ENCODE results near the gene FOXO3. TPM values are rescaled to one million over a fixed set of nuclear protein-coding genes. Genes with fewer than 3 reads are reported as not detected.

FOXO3 gene
- total RNA-seq, 1 donor from 2014 or later: 60.3 TPM

- Mint-ChIP-seq H3K4me1 (ENCODE audit: unreplicated experiment) (peaks cover 26% of the 10 kb centered on the region), H3K4me3 (ENCODE audit: unreplicated experiment) (no peak overlapping the region), H3K27me3 (ENCODE audit: unreplicated experiment) (no peaks in the 10 kb centered on the region), H3K27ac (ENCODE audit: unreplicated experiment) (no peak overlapping the region), H3K36me3 (ENCODE audit: unreplicated experiment) (no peaks in the 10 kb centered on the region), H3K9me3 (ENCODE audit: unreplicated experiment) (no peaks in the 10 kb centered on the region)
- no peak for DNase-seq (ENCODE audit: extremely low spot score, unreplicated experiment)
- TF ChIP-seq CTCF (IDR thresholded peaks at IDR 0.05): no peak
These were observed 72.7 kb downstream of the FOXO3 start for GRCh38 chr6:108633436-108633835.

GRCh38 chr6:108635505-108636226 lies 74.9 kb downstream of the FOXO3 start:
- no peaks in the 10 kb centered on the region for H3K27me3 Mint-ChIP-seq (ENCODE audit: unreplicated experiment)
- no peak for DNase-seq (ENCODE audit: extremely low spot score, unreplicated experiment)
- peaks cover 25% of the 10 kb centered on the region for H3K4me1 Mint-ChIP-seq (ENCODE audit: unreplicated experiment)
- H3K9me3 Mint-ChIP-seq (ENCODE audit: unreplicated experiment): no peaks in the 10 kb centered on the region
- H3K4me3 Mint-ChIP-seq (ENCODE audit: unreplicated experiment): no peak overlapping the region
- H3K27ac Mint-ChIP-seq (ENCODE audit: unreplicated experiment): no peak overlapping the region
- no peak for TF ChIP-seq CTCF (IDR thresholded peaks at IDR 0.05)
- H3K36me3 Mint-ChIP-seq (ENCODE audit: unreplicated experiment): peaks cover 3% of the 10 kb centered on the region

GRCh38 chr6:108637963-108638362 lies 77.2 kb downstream of the FOXO3 start:
- H3K4me1 Mint-ChIP-seq (ENCODE audit: unreplicated experiment): peaks cover 13% of the 10 kb centered on the region
- no peak overlapping the region for H3K27ac Mint-ChIP-seq (ENCODE audit: unreplicated experiment)
- peaks cover 6% of the 10 kb centered on the region for H3K36me3 Mint-ChIP-seq (ENCODE audit: unreplicated experiment)
- H3K27me3 Mint-ChIP-seq (ENCODE audit: unreplicated experiment): no peaks in the 10 kb centered on the region
- TF ChIP-seq CTCF (IDR thresholded peaks at IDR 0.05): no peak
- no peak overlapping the region for H3K4me3 Mint-ChIP-seq (ENCODE audit: unreplicated experiment)
- H3K9me3 Mint-ChIP-seq (ENCODE audit: unreplicated experiment): no peaks in the 10 kb centered on the region
- no peak for DNase-seq (ENCODE audit: extremely low spot score, unreplicated experiment)

GRCh38 chr6:108638993-108639392 lies 78.3 kb downstream of the FOXO3 start:
- H3K27me3 Mint-ChIP-seq (ENCODE audit: unreplicated experiment): no peaks in the 10 kb centered on the region
- H3K27ac Mint-ChIP-seq (ENCODE audit: unreplicated experiment): no peak overlapping the region
- H3K9me3 Mint-ChIP-seq (ENCODE audit: unreplicated experiment): no peaks in the 10 kb centered on the region
- no peak overlapping the region for H3K4me3 Mint-ChIP-seq (ENCODE audit: unreplicated experiment)
- TF ChIP-seq CTCF (IDR thresholded peaks at IDR 0.05): no peak
- peaks cover 15% of the 10 kb centered on the region for H3K4me1 Mint-ChIP-seq (ENCODE audit: unreplicated experiment)
- DNase-seq (ENCODE audit: extremely low spot score, unreplicated experiment): no peak
- peaks cover 6% of the 10 kb centered on the region for H3K36me3 Mint-ChIP-seq (ENCODE audit: unreplicated experiment)

- H3K4me3 Mint-ChIP-seq (ENCODE audit: unreplicated experiment): no peak overlapping the region
- no peak for DNase-seq (ENCODE audit: extremely low spot score, unreplicated experiment)
- no peaks in the 10 kb centered on the region for H3K9me3 Mint-ChIP-seq (ENCODE audit: unreplicated experiment)
- no peak overlapping the region for H3K27ac Mint-ChIP-seq (ENCODE audit: unreplicated experiment)
- no peak for TF ChIP-seq CTCF (IDR thresholded peaks at IDR 0.05)
- H3K27me3 Mint-ChIP-seq (ENCODE audit: unreplicated experiment): no peaks in the 10 kb centered on the region
- H3K4me1 Mint-ChIP-seq (ENCODE audit: unreplicated experiment): peaks cover 20% of the 10 kb centered on the region
- peaks cover 6% of the 10 kb centered on the region for H3K36me3 Mint-ChIP-seq (ENCODE audit: unreplicated experiment)
These were observed 79.4 kb downstream of the FOXO3 start for GRCh38 chr6:108640104-108640503.

Measured in osteocyte (in vitro differentiated cells).